Endothelial cell of umbilical vein (primary cell): ENCODE data around the gene DNAH6. TPM values are rescaled to one million over a fixed set of nuclear protein-coding genes. Genes with fewer than 3 reads are reported as not detected.

Experiments
- BruUV-seq: library from RNA; stranded (reverse); fragments of 400-500 nt; replicated peaks from 2 replicates; lab custom pipeline; 2021; lab: Mats Ljungman, UMichigan
- CTCF ChIA-PET: fragments of 300-600, 350-600 bp; sonication (Branson Sonifier 250); formaldehyde crosslinking; loops from one replicate; lab custom pipeline; 2021; ENCODE audit warnings: antibody characterized with exemption, inconsistent platforms; lab: Charles Lee
- POLR2A ChIA-PET: fragments of 300-600, 350-600 bp; sonication (Branson Sonifier 250); formaldehyde crosslinking; loops from one replicate; lab custom pipeline; 2021; ENCODE audit warnings: antibody characterized with exemption, inconsistent platforms; lab: Charles Lee
- DNase-seq: peaks from one replicate; pipeline ENCODE4 v3.0.0-alpha.2; 2011; ENCODE audit warnings: low read depth, low spot score
- FAIRE-seq: peaks from 2 replicates; lab custom pipeline; 2011; peaks lifted over from hg19 to GRCh38; lab: Jason Lieb, UNC
- H2AFZ ChIP-seq: 2 replicates; pipeline ENCODE4 v1.6.0; 2012; ENCODE audit warnings: low read depth, low read length, control low read depth, inconsistent platforms
- H3K27ac ChIP-seq: 2 replicates; pipeline ENCODE4 v1.5.1; 2011; ENCODE audit warnings: low read depth, mild to moderate bottlenecking, control low read depth, low read length, moderate library complexity; ENCODE audit not compliant: insufficient read depth
- H3K27me3 ChIP-seq, 2 experiments: 2 replicates each; pipeline versions ENCODE4 v1.6.0 to v1.6.1; 2011; ENCODE audit warnings: low read length in 2 of 2, mixed read lengths in 1 of 2; ENCODE audit not compliant: control insufficient read depth in 2 of 2, insufficient read depth in 2 of 2
- H3K36me3 ChIP-seq, 2 experiments: 2 replicates in 1 of 2; 3 replicates in 1 of 2; pipeline ENCODE4 v1.5.1; 2011; ENCODE audit warnings: low read length in 2 of 2, mild to moderate bottlenecking in 1 of 2, moderate library complexity in 1 of 2; ENCODE audit not compliant: control insufficient read depth in 2 of 2, insufficient read depth in 2 of 2; ENCODE audit errors: extremely low read depth in 1 of 2
- H3K4me1 ChIP-seq: 3 replicates; pipeline ENCODE4 v1.5.1; 2011; ENCODE audit warnings: mild to moderate bottlenecking, low read length; ENCODE audit not compliant: control insufficient read depth, insufficient read depth; ENCODE audit errors: extremely low read depth
- H3K4me2 ChIP-seq: 2 replicates; pipeline ENCODE4 v1.6.1; 2011; ENCODE audit warnings: low read length, control low read depth, mixed read lengths; ENCODE audit not compliant: insufficient read depth
- H3K4me3 ChIP-seq, 3 experiments: fragments of 200-600 bp in 1 of 3; sonication (generic), shearing (Covaris generic) in 1 of 3; replicated peaks in 1 of 3; 2 replicates each; pipeline ENCODE4 v1.5.1; 2011 to 2016; ENCODE audit warnings: control low read depth in 3 of 3, low read length in 3 of 3, mild to moderate bottlenecking in 2 of 3, inconsistent platforms in 1 of 3, low read depth in 1 of 3, moderate library complexity in 1 of 3; ENCODE audit not compliant: insufficient read depth in 1 of 3
- H3K79me2 ChIP-seq: 2 replicates; pipeline ENCODE4 v1.6.0; 2012; ENCODE audit warnings: low read length, inconsistent platforms; ENCODE audit not compliant: control insufficient read depth, insufficient read depth
- H3K9ac ChIP-seq: replicated peaks from 2 replicates; pipeline ENCODE3; 2011; ENCODE audit warnings: low read length, control low read depth; ENCODE audit not compliant: insufficient read depth; ENCODE audit errors: extremely low read depth
- H3K9me1 ChIP-seq: replicated peaks from 3 replicates; pipeline ENCODE4 v1.6.0; 2011; ENCODE audit warnings: mild to moderate bottlenecking, low read length; ENCODE audit not compliant: control insufficient read depth, insufficient read depth; ENCODE audit errors: extremely low read depth
- H3K9me3 ChIP-seq: replicated peaks from 2 replicates; pipeline ENCODE4 v1.5.1; 2012; ENCODE audit warnings: low read length, inconsistent platforms; ENCODE audit not compliant: control insufficient read depth, insufficient read depth
- H4K20me1 ChIP-seq: replicated peaks from 2 replicates; pipeline ENCODE3; 2011; ENCODE audit warnings: mild to moderate bottlenecking, low read length; ENCODE audit not compliant: control insufficient read depth, insufficient read depth; ENCODE audit errors: extremely low read depth
- EZH2 ChIP-seq: IDR thresholded peaks from 2 replicates; pipeline ENCODE4 v1.6.1; 2012; ENCODE audit warnings: borderline replicate concordance, low read depth, mild to moderate bottlenecking, moderate library complexity, low read length, inconsistent platforms; ENCODE audit not compliant: severe bottlenecking
- FOS ChIP-seq: IDR thresholded peaks from 2 replicates; pipeline ENCODE4 v1.6.1; 2011; ENCODE audit warnings: mild to moderate bottlenecking, low read length, moderate library complexity, borderline replicate concordance; ENCODE audit not compliant: insufficient read depth
- GATA2 ChIP-seq: IDR thresholded peaks from 2 replicates; pipeline ENCODE4 v1.7.0; 2011; ENCODE audit warnings: low read depth, mild to moderate bottlenecking, moderate library complexity, mixed read lengths, low read length; ENCODE audit not compliant: insufficient read length, insufficient read depth
- JUN ChIP-seq: IDR thresholded peaks from 2 replicates; pipeline ENCODE4 v1.6.1; 2011; ENCODE audit warnings: borderline replicate concordance, low read depth; ENCODE audit not compliant: insufficient read length, insufficient read depth
- MYC ChIP-seq: IDR thresholded peaks from one replicate; pipeline ENCODE4 v1.6.1; 2011; ENCODE audit warnings: mild to moderate bottlenecking, low read depth, low read length
- POLR2A ChIP-seq: IDR thresholded peaks from 2 replicates; pipeline ENCODE4 v1.6.1; 2012; ENCODE audit warnings: low read depth, mild to moderate bottlenecking, control low read depth, low read length
- POLR2AphosphoS5 ChIP-seq: IDR thresholded peaks from 2 replicates; pipeline ENCODE4 v1.6.1; 2012; ENCODE audit warnings: low read depth, mild to moderate bottlenecking, control low read depth, low read length, moderate library complexity; ENCODE audit not compliant: insufficient read depth
- dilution Hi-C: fragments of 300-500 bp; cut with MboI; formaldehyde crosslinking; loops from one replicate; pipeline ENCODE4 v1.15.0; 2019; ENCODE audit warnings: low sequenced_read_pairs; ENCODE audit not compliant: extremely low pct_ligation_motif_present
- intact Hi-C: fragments of 100-400 bp; cut with micrococcal nuclease; formaldehyde crosslinking; loops from one replicate; pipeline ENCODE4 v1.10.0; 2022
- polyA plus RNA-seq, 4 experiments: library from polyadenylated mRNA; depleted of rRNA in 3 of 4; stranded (reverse) in 3 of 4; unstranded in 1 of 4; fragments of >200 nt; gene quantifications; 2 replicates each; pipeline versions ENCODE4 v1.2.1 to v1.2.3, GENCODE V29; 2011 to 2012; ENCODE audit warnings: missing spikeins in 1 of 4
- total RNA-seq: library from RNA; stranded (reverse); gene quantifications from 2 replicates; pipeline ENCODE4 v1.2.3, GENCODE V29; 2021
- TF ChIP-seq, protein P1 (sequence below), 2 donors: IDR thresholded peaks; 1 replicate in 1 of 2; 2 replicates in 1 of 2; pipeline ENCODE4 v1.5.1; 2011; ENCODE audit warnings: low read length in 2 of 2, mild to moderate bottlenecking in 2 of 2, moderate library complexity in 2 of 2, control low read depth in 1 of 2, inconsistent platforms in 1 of 2, low read depth in 1 of 2; ENCODE audit not compliant: insufficient read depth in 1 of 2; ENCODE audit errors: extremely low read depth in 1 of 2
- TF ChIP-seq, protein P2 (sequence below): IDR thresholded peaks from 2 replicates; pipeline ENCODE4 v1.6.1; 2011; ENCODE audit not compliant: insufficient read depth, insufficient read length

DNAH6 gene
- total and polyA plus RNA-seq, 2 donors (not counting 3 experiments of a cell fraction or from before 2014, with no cell fraction given), result 0.24 TPM; not detected in 1

DNA sequence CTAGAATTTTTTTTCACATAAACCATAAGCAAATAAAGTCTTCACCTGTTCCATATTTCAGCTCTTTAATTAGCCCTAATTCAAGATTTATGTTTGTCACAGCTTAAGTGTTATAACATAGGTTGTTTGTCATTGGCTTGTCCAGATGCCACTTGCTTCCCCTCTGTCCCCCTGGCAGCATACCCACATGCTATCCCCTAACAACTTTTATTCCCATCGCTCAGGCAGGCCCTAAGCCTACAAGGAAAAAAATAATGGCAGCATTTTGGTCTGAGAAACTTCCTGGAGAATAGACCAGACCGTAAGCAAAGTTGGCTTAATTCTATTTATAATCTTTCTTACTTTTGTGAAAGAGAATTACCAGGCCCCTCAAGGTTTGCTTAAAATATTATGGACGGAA lies 173.9 kb downstream of the DNAH6 start:
- Histone ChIP-seq H3K9me3 (no peaks in the 10 kb centered on the region), H3K27me3 (peaks cover 2 to 4% of the 10 kb centered on the region in 2 experiments), H3K4me2 (no peak overlapping the region), H3K79me2 (no peaks in the 10 kb centered on the region), H2AFZ (no peak overlapping the region), H3K36me3 (no peaks in the 10 kb centered on the region), H3K27ac (no peak overlapping the region), H3K4me1 (no peaks in the 10 kb centered on the region), H3K9ac (no peak overlapping the region), H4K20me1 (no peaks in the 10 kb centered on the region), H3K9me1 (no peaks in the 10 kb centered on the region), H3K4me3 (no peak overlapping the region)
- dilution Hi-C loops, result no loop called here
- TF ChIP-seq GATA2 (no peak), POLR2A (no peak), JUN (no peak), EZH2 (no peak), MYC (no peak), POLR2AphosphoS5 (no peak), FOS (no peak)
- TF ChIP-seq, protein P1, sequence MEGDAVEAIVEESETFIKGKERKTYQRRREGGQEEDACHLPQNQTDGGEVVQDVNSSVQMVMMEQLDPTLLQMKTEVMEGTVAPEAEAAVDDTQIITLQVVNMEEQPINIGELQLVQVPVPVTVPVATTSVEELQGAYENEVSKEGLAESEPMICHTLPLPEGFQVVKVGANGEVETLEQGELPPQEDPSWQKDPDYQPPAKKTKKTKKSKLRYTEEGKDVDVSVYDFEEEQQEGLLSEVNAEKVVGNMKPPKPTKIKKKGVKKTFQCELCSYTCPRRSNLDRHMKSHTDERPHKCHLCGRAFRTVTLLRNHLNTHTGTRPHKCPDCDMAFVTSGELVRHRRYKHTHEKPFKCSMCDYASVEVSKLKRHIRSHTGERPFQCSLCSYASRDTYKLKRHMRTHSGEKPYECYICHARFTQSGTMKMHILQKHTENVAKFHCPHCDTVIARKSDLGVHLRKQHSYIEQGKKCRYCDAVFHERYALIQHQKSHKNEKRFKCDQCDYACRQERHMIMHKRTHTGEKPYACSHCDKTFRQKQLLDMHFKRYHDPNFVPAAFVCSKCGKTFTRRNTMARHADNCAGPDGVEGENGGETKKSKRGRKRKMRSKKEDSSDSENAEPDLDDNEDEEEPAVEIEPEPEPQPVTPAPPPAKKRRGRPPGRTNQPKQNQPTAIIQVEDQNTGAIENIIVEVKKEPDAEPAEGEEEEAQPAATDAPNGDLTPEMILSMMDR (IDR thresholded peaks at IDR 0.05; ENCODE audit: extremely low read depth in 1 of 2, insufficient read depth in 1 of 2, low read depth in 1 of 2, low read length in 2 of 2), result no peak
- TF ChIP-seq, protein P2, sequence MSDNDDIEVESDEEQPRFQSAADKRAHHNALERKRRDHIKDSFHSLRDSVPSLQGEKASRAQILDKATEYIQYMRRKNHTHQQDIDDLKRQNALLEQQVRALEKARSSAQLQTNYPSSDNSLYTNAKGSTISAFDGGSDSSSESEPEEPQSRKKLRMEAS, result no peak
- POLR2A ChIA-PET, result no interaction called here
- CTCF ChIA-PET, result no interaction called here
- BruUV-seq, result no TSS peak
- FAIRE-seq (no peak), DNase-seq (no peak)
- intact Hi-C loops, result no loop called here
